Neural progenitor cell (in vitro differentiated cells): Measurements from ENCODE around the gene MTREX. TPM values are rescaled to one million over a fixed set of nuclear protein-coding genes. Genes with fewer than 3 reads are reported as not detected.

Source experiments
- DNase-seq: peaks from one replicate; pipeline ENCODE4 v3.0.0-alpha.2; 2016; ENCODE audit warnings: low spot score
- H2AFZ ChIP-seq: fragments of 200-600 bp; sonication (generic); replicated peaks from 2 replicates; pipeline ENCODE4 v1.6.1; 2016; ENCODE audit warnings: antibody characterized with exemption
- H3F3A ChIP-seq: fragments of 200-600 bp; sonication (generic); 2 replicates; pipeline ENCODE4 v1.6.1; 2016; ENCODE audit warnings: antibody characterized with exemption, low read depth
- H3K27ac ChIP-seq: fragments of 200-600 bp; sonication (generic); 2 replicates; pipeline ENCODE4 v1.5.1; 2016; ENCODE audit warnings: mild to moderate bottlenecking
- H3K27me3 ChIP-seq: fragments of 200-600 bp; sonication (generic); 2 replicates; pipeline ENCODE4 v1.6.1; 2016; ENCODE audit warnings: mild to moderate bottlenecking, moderate library complexity
- H3K36me3 ChIP-seq: fragments of 200-600 bp; sonication (generic); 2 replicates; pipeline ENCODE4 v1.5.1; 2016
- H3K4me1 ChIP-seq: fragments of 200-600 bp; sonication (generic); 2 replicates; pipeline ENCODE4 v1.6.1; 2016; ENCODE audit warnings: mixed run types
- H3K4me2 ChIP-seq: fragments of 200-600 bp; sonication (generic); 2 replicates; pipeline ENCODE4 v1.6.1; 2016
- H3K4me3 ChIP-seq: fragments of 200-600 bp; sonication (generic); 2 replicates; pipeline ENCODE4 v1.5.1; 2016
- H3K79me2 ChIP-seq: fragments of 200-600 bp; sonication (generic); 2 replicates; pipeline ENCODE4 v1.6.1; 2016; ENCODE audit warnings: low read depth
- H3K9ac ChIP-seq: fragments of 200-600 bp; sonication (generic); 2 replicates; pipeline ENCODE4 v1.6.1; 2016
- H3K9me3 ChIP-seq: fragments of 200-600 bp; sonication (generic); 2 replicates; pipeline ENCODE4 v1.5.1; 2016; ENCODE audit warnings: low read depth
- H4K20me1 ChIP-seq: fragments of 200-600 bp; sonication (generic); 2 replicates; pipeline ENCODE4 v1.6.1; 2016; ENCODE audit warnings: low read depth
- H3K27ac Mint-ChIP-seq: 3 replicates; pipeline ENCODE4 v1.8.0; 2021; ENCODE audit warnings: mixed read lengths
- H3K27me3 Mint-ChIP-seq: 2 replicates; pipeline ENCODE4 v1.8.0; 2022; ENCODE audit warnings: low read depth, mild to moderate bottlenecking, inconsistent platforms, moderate library complexity, mixed read lengths; ENCODE audit not compliant: insufficient read depth
- H3K36me3 Mint-ChIP-seq: 3 replicates; pipeline ENCODE4 v1.8.0; 2021; ENCODE audit warnings: mixed read lengths
- H3K4me1 Mint-ChIP-seq: 3 replicates; pipeline ENCODE4 v1.8.0; 2021; ENCODE audit warnings: mixed read lengths
- H3K4me3 Mint-ChIP-seq: 3 replicates; pipeline ENCODE4 v1.8.0; 2021; ENCODE audit warnings: mild to moderate bottlenecking, moderate library complexity, mixed read lengths
- H3K9me3 Mint-ChIP-seq: 3 replicates; pipeline ENCODE4 v1.8.0; 2020; ENCODE audit warnings: mixed read lengths
- CTCF ChIP-seq: fragments of 200-600 bp; sonication (generic); IDR thresholded peaks from 2 replicates; pipeline ENCODE4 v1.5.1; 2017; ENCODE audit warnings: antibody characterized with exemption, mild to moderate bottlenecking
- EZH2 ChIP-seq: fragments of 200-600 bp; sonication (generic); IDR thresholded peaks from 2 replicates; pipeline ENCODE4 v1.6.1; 2017; ENCODE audit warnings: antibody characterized with exemption, mild to moderate bottlenecking, moderate library complexity
- EZH2phosphoT487 ChIP-seq: fragments of 200-600 bp; sonication (generic); IDR thresholded peaks from 2 replicates; pipeline ENCODE4 v1.6.1; 2017; ENCODE audit warnings: antibody characterized with exemption
- total RNA-seq: library from RNA; depleted of rRNA; stranded (reverse); fragments of >200 nt; gene quantifications from 2 replicates; pipeline ENCODE4 v1.2.3, GENCODE V29; 2015; ENCODE audit warnings: low replicate concordance

Gene MTREX
- total RNA-seq, 1 donor from 2014 or later: 198 TPM

DNA sequence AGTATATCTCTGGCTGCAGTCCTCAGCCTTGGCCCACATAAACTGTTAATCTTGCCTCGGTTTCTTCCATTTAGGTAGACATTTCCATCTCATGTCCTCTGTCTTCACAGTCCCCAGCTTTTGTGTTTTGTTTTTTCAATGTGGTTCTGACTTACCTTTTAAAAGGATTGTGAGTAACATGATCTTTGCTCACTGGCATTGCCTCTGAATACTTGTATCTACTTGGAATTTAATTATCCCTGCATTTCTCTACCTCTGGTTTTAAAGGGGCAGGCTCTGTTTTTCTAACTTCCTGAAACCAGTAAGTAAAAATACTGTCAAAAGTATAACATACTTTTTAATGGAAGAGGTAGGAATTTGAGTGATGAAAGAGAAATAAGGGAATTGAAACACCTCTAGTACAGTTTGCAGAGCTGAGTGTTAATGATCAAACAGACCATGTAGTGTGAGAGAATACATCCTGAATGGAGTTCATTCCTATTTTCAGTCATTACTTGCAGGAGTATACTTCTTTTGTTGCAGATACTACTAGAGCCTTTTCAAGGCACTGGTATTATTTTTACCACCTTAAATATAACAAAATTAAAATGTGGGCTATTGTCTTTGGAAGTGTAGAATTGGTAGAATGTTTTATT, 62.6 kb downstream of the MTREX start:
- Mint-ChIP-seq H3K36me3 (peaks cover 43% of the 10 kb centered on the region), H3K27me3 (no peaks in the 10 kb centered on the region), H3K27ac (no peak overlapping the region), H3K4me1 (no peaks in the 10 kb centered on the region), H3K9me3 (peaks cover 7% of the 10 kb centered on the region), H3K4me3 (no peak overlapping the region)
- Histone ChIP-seq H4K20me1 (no peaks in the 10 kb centered on the region), H3K9me3 (peaks cover 11% of the 10 kb centered on the region), H3K27me3 (no peaks in the 10 kb centered on the region), H3K4me3 (no peak overlapping the region), H3K4me1 (no peaks in the 10 kb centered on the region), H3K36me3 (peaks cover 24% of the 10 kb centered on the region), H3K79me2 (no peaks in the 10 kb centered on the region), H3K4me2 (no peak overlapping the region), H3F3A (no peaks in the 10 kb centered on the region), H3K27ac (no peak overlapping the region), H2AFZ (no peak overlapping the region), H3K9ac (no peak overlapping the region)
- DNase-seq: no peak
- TF ChIP-seq EZH2 (no peak), EZH2phosphoT487 (no peak), CTCF (no peak)

GRCh38 chr5:55371145-55371544, 63.4 kb downstream of the MTREX start:
- Mint-ChIP-seq H3K27ac (no peak overlapping the region), H3K36me3 (peaks cover 45% of the 10 kb centered on the region), H3K4me3 (no peak overlapping the region), H3K27me3 (no peaks in the 10 kb centered on the region), H3K4me1 (no peaks in the 10 kb centered on the region), H3K9me3 (peaks cover 7% of the 10 kb centered on the region)
- no peak overlapping the region for H3K9ac ChIP-seq
- TF ChIP-seq CTCF (no peak), EZH2phosphoT487 (no peak), EZH2 (no peak)
- no peaks in the 10 kb centered on the region for H3K27me3 ChIP-seq
- H3K36me3 ChIP-seq: peaks cover 24% of the 10 kb centered on the region
- H3K4me2 ChIP-seq: no peak overlapping the region
- H4K20me1 ChIP-seq: no peaks in the 10 kb centered on the region
- H3K4me3 ChIP-seq: no peak overlapping the region
- H3K4me1 ChIP-seq: no peaks in the 10 kb centered on the region
- H3K27ac ChIP-seq: no peak overlapping the region
- no peaks in the 10 kb centered on the region for H3K79me2 ChIP-seq
- peaks cover 11% of the 10 kb centered on the region for H3K9me3 ChIP-seq
- no peaks in the 10 kb centered on the region for H3F3A ChIP-seq
- DNase-seq: no peak
- no peak overlapping the region for H2AFZ ChIP-seq

DNA sequence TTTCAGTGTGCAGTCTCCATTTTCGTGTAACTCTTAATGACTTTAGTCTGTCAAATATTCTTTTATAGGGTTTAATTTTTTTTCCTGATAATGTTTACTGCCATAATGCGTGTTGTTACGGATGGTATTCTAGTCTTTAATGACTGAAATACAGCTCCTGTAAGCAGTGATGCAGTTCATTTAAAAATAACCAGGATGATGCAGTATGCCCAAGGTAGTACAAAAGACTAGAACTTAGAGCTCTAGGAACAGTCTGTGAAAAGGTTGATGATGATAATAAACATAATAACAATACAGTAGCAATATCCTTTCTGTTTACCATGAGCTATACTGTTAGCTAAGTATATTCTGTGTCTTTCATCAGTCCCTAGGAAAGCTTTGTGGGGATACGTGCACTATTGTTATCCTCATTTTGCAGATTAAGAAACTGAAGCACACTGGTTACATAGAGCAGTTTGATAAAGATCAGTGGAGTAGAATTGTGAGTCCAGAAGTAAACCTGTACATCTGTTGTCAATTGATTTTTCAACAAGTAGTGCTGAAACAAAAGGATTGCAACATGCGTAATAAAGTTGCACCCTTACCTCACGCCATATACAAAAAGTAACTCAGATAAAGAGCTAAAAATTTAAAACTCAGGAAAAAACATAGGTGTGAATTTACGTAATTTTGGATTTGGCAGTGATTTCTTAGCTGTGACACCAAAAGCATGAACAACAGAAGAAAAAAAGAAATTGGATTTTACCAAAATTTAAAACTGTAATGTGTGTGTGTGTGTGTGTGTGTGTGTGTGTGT, 64.5 kb downstream of the MTREX start:
- H3K9ac ChIP-seq: no peak overlapping the region
- Mint-ChIP-seq H3K27me3 (no peaks in the 10 kb centered on the region), H3K4me3 (no peak overlapping the region), H3K27ac (no peak overlapping the region), H3K9me3 (peaks cover 7% of the 10 kb centered on the region), H3K4me1 (no peaks in the 10 kb centered on the region), H3K36me3 (peaks cover 39% of the 10 kb centered on the region)
- TF ChIP-seq CTCF (no peak), EZH2 (no peak), EZH2phosphoT487 (no peak)
- H3K36me3 ChIP-seq: peaks cover 24% of the 10 kb centered on the region
- no peak overlapping the region for H3K27ac ChIP-seq
- no peaks in the 10 kb centered on the region for H3K4me1 ChIP-seq
- no peaks in the 10 kb centered on the region for H3K27me3 ChIP-seq
- H3K4me3 ChIP-seq: no peak overlapping the region
- no peak overlapping the region for H3K4me2 ChIP-seq
- H3K79me2 ChIP-seq: no peaks in the 10 kb centered on the region
- no peak overlapping the region for H2AFZ ChIP-seq
- DNase-seq: no peak
- H3F3A ChIP-seq: no peaks in the 10 kb centered on the region
- no peaks in the 10 kb centered on the region for H4K20me1 ChIP-seq
- peaks cover 11% of the 10 kb centered on the region for H3K9me3 ChIP-seq
